ENCODE measurements around the gene ADAMTSL1.

ADAMTSL1 gene

GRCh38 chr9:18550286-18550685, 76.3 kb downstream of the ADAMTSL1 start:
- in situ Hi-C loops (cut with HindIII; ENCODE audit: low sequenced_read_pairs), result no loop called here

- in situ Hi-C loops (cut with HindIII; ENCODE audit: low sequenced_read_pairs), result no loop called here
Observed at GRCh38 chr9:18554244-18554643, 80.3 kb downstream of the ADAMTSL1 start.

GRCh38 chr9:18555105-18555883, 81.3 kb downstream of the ADAMTSL1 start:
- in situ Hi-C loops (cut with HindIII; ENCODE audit: low sequenced_read_pairs), result no loop called here

- in situ Hi-C loops (cut with HindIII; ENCODE audit: low sequenced_read_pairs), result no loop called here
Observed at GRCh38 chr9:18564018-18564880, 90.3 kb downstream of the ADAMTSL1 start.

- in situ Hi-C loops (cut with HindIII; ENCODE audit: low sequenced_read_pairs), result no loop called here
Observed at GRCh38 chr9:18566121-18566520, 92.2 kb downstream of the ADAMTSL1 start.

- in situ Hi-C loops (cut with HindIII; ENCODE audit: low sequenced_read_pairs), result no loop called here
Observed at GRCh38 chr9:18568973-18569372, 95.0 kb downstream of the ADAMTSL1 start.

GRCh38 chr9:18569941-18570630, 96.1 kb downstream of the ADAMTSL1 start:
- in situ Hi-C loops (cut with HindIII; ENCODE audit: low sequenced_read_pairs), result no loop called here

- in situ Hi-C loops (cut with HindIII; ENCODE audit: low sequenced_read_pairs), result no loop called here
Observed at GRCh38 chr9:18573021-18573556, 99.1 kb downstream of the ADAMTSL1 start.

GRCh38 chr9:18575686-18576085, 101.7 kb downstream of the ADAMTSL1 start:
- in situ Hi-C loops (cut with HindIII; ENCODE audit: low sequenced_read_pairs), result no loop called here

- in situ Hi-C loops (cut with HindIII; ENCODE audit: low sequenced_read_pairs), result no loop called here
Observed at GRCh38 chr9:18579536-18579935, 105.6 kb downstream of the ADAMTSL1 start.

- in situ Hi-C loops (cut with HindIII; ENCODE audit: low sequenced_read_pairs), result no loop called here
Observed at GRCh38 chr9:18580151-18580550, 106.2 kb downstream of the ADAMTSL1 start.

GRCh38 chr9:18585996-18586395, 112.0 kb downstream of the ADAMTSL1 start:
- in situ Hi-C loops (cut with HindIII; ENCODE audit: low sequenced_read_pairs), result no loop called here

GRCh38 chr9:18588002-18588401, 114.0 kb downstream of the ADAMTSL1 start:
- in situ Hi-C loops (cut with HindIII; ENCODE audit: low sequenced_read_pairs), result no loop called here

- in situ Hi-C loops (cut with HindIII; ENCODE audit: low sequenced_read_pairs), result no loop called here
Observed at GRCh38 chr9:18591261-18591660, 117.3 kb downstream of the ADAMTSL1 start.

- in situ Hi-C loops (cut with HindIII; ENCODE audit: low sequenced_read_pairs), result no loop called here
Observed at GRCh38 chr9:18594837-18595236, 120.9 kb downstream of the ADAMTSL1 start.

- in situ Hi-C loops (cut with HindIII; ENCODE audit: low sequenced_read_pairs), result no loop called here
Observed at GRCh38 chr9:18595597-18595996, 121.6 kb downstream of the ADAMTSL1 start.

GRCh38 chr9:18596920-18597319, 123.0 kb downstream of the ADAMTSL1 start:
- in situ Hi-C loops (cut with HindIII; ENCODE audit: low sequenced_read_pairs), result no loop called here

- in situ Hi-C loops (cut with HindIII; ENCODE audit: low sequenced_read_pairs), result no loop called here
Observed at GRCh38 chr9:18598969-18599368, 125.0 kb downstream of the ADAMTSL1 start.

- in situ Hi-C loops (cut with HindIII; ENCODE audit: low sequenced_read_pairs), result no loop called here
Observed at GRCh38 chr9:18601026-18601425, 127.1 kb downstream of the ADAMTSL1 start.

GRCh38 chr9:18601956-18602355, 128.0 kb downstream of the ADAMTSL1 start:
- in situ Hi-C loops (cut with HindIII; ENCODE audit: low sequenced_read_pairs), result no loop called here
